Upper lobe of left lung (tissue), 4 donors: ENCODE measurements around the gene EEF1AKMT4.
A peak's percentile ranks its signal among the peaks of the same experiment; 100 is the strongest.

Experiments
- POLR2A ChIP-seq, 4 donors: fragments of 450-650 bp; IDR thresholded peaks; one replicate each; pipeline ENCODE4 v1.5.1; 2016 to 2017; ENCODE audit warnings: antibody characterized with exemption in 4 of 4, mild to moderate bottlenecking in 2 of 4
- TF ChIP-seq, protein P1 (sequence below), 6 experiments: fragments of 450-650 bp in 4 of 6; fragments of 200-600 bp in 2 of 6; sonication (generic) in 2 of 6; IDR thresholded peaks; one replicate each; pipeline ENCODE4 v1.5.1; 2016 to 2019; ENCODE audit warnings: antibody characterized with exemption in 6 of 6

DNA sequence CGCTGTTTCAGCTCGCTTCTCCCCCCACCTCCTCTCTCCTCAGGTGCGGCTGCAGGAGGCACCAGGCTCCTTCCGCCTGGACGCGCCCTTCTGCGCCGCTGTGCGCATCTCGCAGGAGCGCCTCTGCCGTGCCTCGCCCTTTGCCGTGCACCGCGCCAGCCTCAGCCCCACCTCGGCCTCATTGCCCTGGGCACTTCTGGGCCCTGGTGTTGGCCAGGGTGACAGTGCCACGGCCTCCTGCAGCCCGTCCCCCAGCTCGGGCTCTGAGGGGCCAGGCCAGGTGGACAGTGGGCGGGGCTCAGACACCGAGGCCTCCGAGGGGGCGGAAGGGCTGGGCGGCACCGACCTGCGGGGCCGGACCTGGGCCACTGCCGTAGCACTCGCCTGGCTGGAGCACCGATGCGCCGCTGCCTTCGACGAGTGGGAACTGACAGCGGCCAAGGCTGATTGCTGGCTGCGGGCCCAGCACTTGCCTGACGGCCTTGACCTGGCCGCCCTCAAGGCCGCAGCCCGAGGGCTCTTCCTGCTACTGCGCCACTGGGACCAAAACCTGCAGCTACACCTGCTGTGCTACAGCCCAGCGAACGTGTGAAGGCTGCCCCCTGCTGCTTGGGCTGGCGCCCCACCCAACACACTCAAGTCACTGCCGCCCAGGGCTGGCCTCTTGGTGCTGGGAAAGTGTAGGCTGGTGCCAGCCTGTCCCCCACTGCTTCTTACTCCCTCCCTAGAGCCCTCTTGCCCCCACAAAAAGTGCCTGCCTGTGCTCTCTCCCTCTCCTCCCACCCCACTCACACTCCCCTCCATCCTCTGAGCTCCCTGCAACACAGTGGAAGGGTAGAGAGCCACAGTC, 7.8 kb upstream of the EEF1AKMT4 start:
- TF ChIP-seq, protein P1, sequence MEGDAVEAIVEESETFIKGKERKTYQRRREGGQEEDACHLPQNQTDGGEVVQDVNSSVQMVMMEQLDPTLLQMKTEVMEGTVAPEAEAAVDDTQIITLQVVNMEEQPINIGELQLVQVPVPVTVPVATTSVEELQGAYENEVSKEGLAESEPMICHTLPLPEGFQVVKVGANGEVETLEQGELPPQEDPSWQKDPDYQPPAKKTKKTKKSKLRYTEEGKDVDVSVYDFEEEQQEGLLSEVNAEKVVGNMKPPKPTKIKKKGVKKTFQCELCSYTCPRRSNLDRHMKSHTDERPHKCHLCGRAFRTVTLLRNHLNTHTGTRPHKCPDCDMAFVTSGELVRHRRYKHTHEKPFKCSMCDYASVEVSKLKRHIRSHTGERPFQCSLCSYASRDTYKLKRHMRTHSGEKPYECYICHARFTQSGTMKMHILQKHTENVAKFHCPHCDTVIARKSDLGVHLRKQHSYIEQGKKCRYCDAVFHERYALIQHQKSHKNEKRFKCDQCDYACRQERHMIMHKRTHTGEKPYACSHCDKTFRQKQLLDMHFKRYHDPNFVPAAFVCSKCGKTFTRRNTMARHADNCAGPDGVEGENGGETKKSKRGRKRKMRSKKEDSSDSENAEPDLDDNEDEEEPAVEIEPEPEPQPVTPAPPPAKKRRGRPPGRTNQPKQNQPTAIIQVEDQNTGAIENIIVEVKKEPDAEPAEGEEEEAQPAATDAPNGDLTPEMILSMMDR (IDR thresholded peaks at IDR 0.05), result peak in 5 of 6 experiments; percentile 18 to 73 (median 60)
- peak in 1 of 4 donors; percentile 28 for TF ChIP-seq POLR2A (IDR thresholded peaks at IDR 0.05)
